IPS-15b (cell line): ENCODE data around the gene STX8.
"Not testable (repeated sequence)": the region's sequence is repeated elsewhere in the genome, so short reads cannot be mapped to it uniquely, and the experiment has no call there.

ENCODE experiments used
- H3K27me3 ChIP-seq: one replicate; pipeline ENCODE4 v1.6.1; 2013; ENCODE audit warnings: low read length; ENCODE audit not compliant: control insufficient read depth, insufficient read depth
- H3K36me3 ChIP-seq: one replicate; pipeline ENCODE4 v1.6.1; 2013; ENCODE audit warnings: low read length; ENCODE audit not compliant: control insufficient read depth, insufficient read depth
- H3K4me1 ChIP-seq: one replicate; pipeline ENCODE4 v1.6.1; 2013; ENCODE audit warnings: mild to moderate bottlenecking, low read length; ENCODE audit not compliant: control insufficient read depth, insufficient read depth
- H3K4me3 ChIP-seq: one replicate; pipeline ENCODE4 v1.5.1; 2013; ENCODE audit warnings: low read depth, low read length
- H3K9ac ChIP-seq: one replicate; pipeline ENCODE4 v1.6.1; 2013; ENCODE audit warnings: low read depth, mild to moderate bottlenecking, low read length
- H3K9me3 ChIP-seq: one replicate; pipeline ENCODE4 v1.6.1; 2013; ENCODE audit warnings: mild to moderate bottlenecking, low read length; ENCODE audit not compliant: control insufficient read depth, insufficient read depth

Gene STX8

DNA sequence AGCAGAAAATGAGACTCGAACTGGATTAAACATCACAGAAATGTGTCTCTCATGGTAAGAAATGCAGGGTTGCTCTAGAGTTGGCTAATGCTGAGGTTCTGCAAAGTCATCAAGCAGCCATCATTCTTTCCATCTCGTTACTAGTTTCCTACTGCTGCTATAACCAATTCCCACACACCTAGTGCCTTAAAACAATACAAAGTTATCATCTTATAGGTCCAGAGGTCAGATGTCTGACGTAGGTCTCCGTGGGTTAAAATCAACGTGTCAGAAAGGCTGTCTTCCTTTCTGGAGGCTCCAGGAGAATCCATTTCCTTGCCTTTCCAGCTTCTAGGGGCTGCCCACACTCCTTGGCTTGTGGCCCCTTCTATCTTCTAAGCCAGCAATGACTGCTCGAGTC, 118.6 kb downstream of the STX8 start:
- H3K9me3 ChIP-seq, result no peaks in the 10 kb centered on the region
- H3K4me1 ChIP-seq, result no peaks in the 10 kb centered on the region
- no peaks in the 10 kb centered on the region for H3K27me3 ChIP-seq
- H3K4me3 ChIP-seq, result no peak overlapping the region
- H3K9ac ChIP-seq, result no peak overlapping the region
- no peaks in the 10 kb centered on the region for H3K36me3 ChIP-seq

DNA sequence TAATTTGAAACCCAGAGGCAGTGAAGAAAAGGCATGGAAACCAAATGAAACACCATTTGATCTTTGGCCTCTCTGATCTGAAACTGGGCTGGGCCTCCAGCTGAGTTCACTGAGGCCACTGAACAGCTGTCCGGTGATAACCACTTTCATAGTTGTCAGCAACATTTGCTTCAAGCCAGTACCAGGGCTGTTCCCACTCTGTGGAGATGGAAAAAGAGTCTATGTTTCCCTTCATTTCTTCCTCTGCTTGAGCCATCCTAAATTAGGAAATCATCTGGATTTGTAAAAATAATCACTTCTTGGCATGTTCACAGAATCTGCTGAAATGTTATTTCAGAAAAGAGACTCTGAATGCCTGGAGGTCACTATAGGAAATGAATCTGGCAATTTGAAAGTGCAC, 119.3 kb downstream of the STX8 start:
- Histone ChIP-seq H3K27me3 (no peaks in the 10 kb centered on the region), H3K4me3 (no peak overlapping the region), H3K36me3 (no peaks in the 10 kb centered on the region), H3K4me1 (no peaks in the 10 kb centered on the region), H3K9ac (no peak overlapping the region), H3K9me3 (no peaks in the 10 kb centered on the region)

DNA sequence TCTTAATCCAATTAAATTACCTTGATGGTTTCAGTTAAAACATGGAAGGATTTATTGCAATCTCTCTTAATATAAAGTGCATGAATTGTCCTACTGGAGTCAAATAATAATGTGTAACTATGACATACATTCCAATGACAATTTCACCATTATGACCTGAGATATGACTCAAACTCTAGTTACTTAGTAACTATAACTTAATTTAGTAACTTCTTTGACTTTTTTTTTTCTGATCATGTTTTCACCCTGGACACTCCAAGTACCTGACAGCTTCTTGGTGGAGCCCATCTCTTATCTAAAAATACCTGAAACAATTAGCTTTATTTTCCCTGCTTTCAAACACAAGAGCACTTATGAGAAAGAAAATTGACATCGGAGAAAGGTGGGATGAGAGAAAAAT, 123.7 kb downstream of the STX8 start:
- Histone ChIP-seq H3K4me1 (no peaks in the 10 kb centered on the region), H3K4me3 (no peak overlapping the region)

DNA sequence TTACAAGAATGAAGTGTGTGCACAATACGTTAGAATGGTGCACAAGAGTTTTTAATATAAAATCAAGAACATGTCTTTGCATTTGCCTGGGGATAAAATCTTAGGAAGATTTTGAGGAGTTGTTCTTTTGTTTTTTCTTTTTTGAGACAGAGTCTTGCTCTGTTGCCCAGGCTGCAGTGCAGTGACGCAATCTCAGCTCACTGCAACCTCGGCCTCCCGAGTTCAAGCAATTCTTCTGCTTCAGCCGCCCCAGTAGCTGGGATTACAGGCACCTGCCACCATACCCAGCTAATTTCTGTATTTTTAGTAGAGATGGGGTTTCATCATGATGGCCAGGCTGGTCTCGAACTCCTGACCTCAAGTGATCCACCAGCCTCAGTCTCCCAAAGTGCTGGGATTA, 128.3 kb downstream of the STX8 start:
- H3K4me3 ChIP-seq, H3K36me3 ChIP-seq, H3K9me3 ChIP-seq, H3K9ac ChIP-seq, H3K4me1 ChIP-seq, H3K27me3 ChIP-seq: not testable (repeated sequence)

More for the DNA sequence above, 123.7 kb downstream of the STX8 start:
- Histone ChIP-seq H3K9me3 (no peaks in the 10 kb centered on the region), H3K9ac (no peak overlapping the region), H3K36me3 (no peaks in the 10 kb centered on the region), H3K27me3 (no peaks in the 10 kb centered on the region)

DNA sequence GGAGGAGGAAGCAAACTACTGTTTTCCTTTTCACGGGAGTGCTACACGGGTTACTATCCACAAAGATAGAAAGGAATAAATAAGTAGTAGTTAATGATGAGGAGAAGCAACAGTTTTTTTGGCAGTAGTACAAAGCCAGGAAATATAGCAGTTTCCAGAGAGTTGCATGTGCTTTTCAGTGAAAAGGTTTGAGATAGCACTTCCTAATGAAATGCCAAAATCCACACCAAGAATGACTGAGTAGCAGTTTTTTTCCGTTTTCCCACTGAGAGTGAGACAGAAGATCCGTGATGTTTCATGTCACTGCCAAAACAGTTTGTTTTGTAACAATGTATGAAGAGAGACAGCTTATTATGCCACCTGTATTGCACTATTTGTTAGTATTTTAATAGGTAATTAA, 129.1 kb downstream of the STX8 start:
- peaks cover 5% of the 10 kb centered on the region for H3K4me1 ChIP-seq
- H3K9ac ChIP-seq, result no peak overlapping the region
- no peak overlapping the region for H3K4me3 ChIP-seq
- H3K36me3 ChIP-seq, result no peaks in the 10 kb centered on the region
- H3K27me3 ChIP-seq, result no peaks in the 10 kb centered on the region
- no peaks in the 10 kb centered on the region for H3K9me3 ChIP-seq

DNA sequence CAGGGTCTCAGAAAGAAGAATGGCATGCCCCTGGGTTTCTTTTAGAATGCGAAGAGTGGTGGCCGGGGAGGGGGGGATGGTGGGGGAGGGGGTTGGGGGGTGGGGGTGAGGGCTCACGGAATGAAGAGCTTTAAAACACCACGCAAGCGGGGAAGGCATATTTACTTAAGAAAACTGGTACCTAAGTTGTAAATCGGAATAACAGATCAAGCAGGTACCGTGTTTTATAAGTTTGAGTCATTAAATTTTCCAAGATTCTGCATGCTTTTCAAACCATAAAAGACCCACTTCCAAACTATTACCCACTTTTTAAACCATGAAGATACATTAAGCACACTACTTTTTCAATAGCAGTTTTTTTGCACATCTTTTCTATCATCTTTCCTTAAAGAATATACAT, 130.2 kb downstream of the STX8 start:
- H3K9me3 ChIP-seq, result no peaks in the 10 kb centered on the region
- H3K4me3 ChIP-seq, result no peak overlapping the region
- H3K27me3 ChIP-seq, result no peaks in the 10 kb centered on the region
- H3K36me3 ChIP-seq, result no peaks in the 10 kb centered on the region
- peaks cover 5% of the 10 kb centered on the region for H3K4me1 ChIP-seq
- H3K9ac ChIP-seq, result no peak overlapping the region

DNA sequence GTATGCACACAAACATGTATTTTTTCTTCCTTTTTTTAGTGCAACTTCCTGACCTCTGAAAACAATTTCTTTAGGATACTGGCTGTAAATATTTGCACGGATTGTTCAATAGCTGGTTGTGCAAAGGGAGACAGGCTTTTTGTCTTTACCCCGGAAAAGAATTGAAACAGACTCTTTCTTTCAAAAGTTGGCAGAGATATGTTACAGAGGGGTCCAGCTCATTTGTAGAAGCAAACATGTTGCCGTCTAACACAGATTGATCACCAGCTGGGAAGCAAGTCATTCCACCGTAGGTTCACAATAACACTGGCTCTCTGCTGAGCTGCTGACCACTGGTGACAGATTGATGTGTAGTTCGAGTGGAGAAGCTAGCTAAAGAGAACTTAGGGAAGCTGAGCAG, 130.9 kb downstream of the STX8 start:
- H3K4me1 ChIP-seq, result peaks cover 5% of the 10 kb centered on the region
- H3K36me3 ChIP-seq, result no peaks in the 10 kb centered on the region
- no peak overlapping the region for H3K4me3 ChIP-seq
- no peak overlapping the region for H3K9ac ChIP-seq
- H3K27me3 ChIP-seq, result no peaks in the 10 kb centered on the region
- H3K9me3 ChIP-seq, result no peaks in the 10 kb centered on the region

DNA sequence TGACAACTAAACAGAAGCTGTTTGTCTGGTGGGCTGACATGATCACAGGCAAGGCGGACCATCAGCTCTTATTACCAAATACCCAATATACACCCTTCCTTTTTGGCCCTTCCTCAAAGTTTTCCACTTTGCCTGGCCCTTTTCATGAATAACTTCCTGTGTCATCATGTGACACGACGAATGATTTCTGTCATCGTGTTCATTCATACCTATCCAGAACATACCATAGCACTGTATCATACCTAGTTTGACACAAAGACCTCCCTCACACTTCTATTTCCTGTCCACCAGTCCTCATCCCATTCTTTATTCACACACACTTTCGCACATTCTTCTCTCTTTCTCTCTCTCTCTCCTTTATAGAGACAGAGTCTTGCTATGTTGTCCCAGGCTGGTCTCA, 131.8 kb downstream of the STX8 start:
- Histone ChIP-seq H3K27me3 (no peaks in the 10 kb centered on the region), H3K4me1 (peaks cover 5% of the 10 kb centered on the region), H3K9me3 (no peaks in the 10 kb centered on the region), H3K4me3 (no peak overlapping the region), H3K36me3 (no peaks in the 10 kb centered on the region), H3K9ac (no peak overlapping the region)

DNA sequence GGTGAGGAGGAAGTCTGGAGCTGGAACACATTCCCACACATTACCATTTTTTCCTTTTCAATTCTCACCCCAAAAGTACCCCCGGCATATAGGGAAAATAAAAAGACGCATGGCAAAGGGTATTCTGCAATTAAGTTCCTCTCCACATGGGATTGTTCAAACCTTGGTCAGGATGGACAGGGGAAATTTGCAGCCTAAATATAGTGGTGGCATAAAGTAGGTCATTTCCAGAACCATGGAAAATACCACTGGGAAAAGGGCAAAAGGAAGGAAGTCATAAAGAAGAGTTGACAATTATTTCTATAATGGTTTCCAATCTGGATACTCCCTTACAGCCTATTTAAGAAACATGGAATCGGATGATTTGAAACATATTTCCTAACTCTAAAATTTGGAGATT, 135.8 kb downstream of the STX8 start:
- no peak overlapping the region for H3K9ac ChIP-seq
- H3K36me3 ChIP-seq, result no peaks in the 10 kb centered on the region
- no peak overlapping the region for H3K4me3 ChIP-seq
- no peaks in the 10 kb centered on the region for H3K9me3 ChIP-seq
- peaks cover 8% of the 10 kb centered on the region for H3K4me1 ChIP-seq
- H3K27me3 ChIP-seq, result no peaks in the 10 kb centered on the region

DNA sequence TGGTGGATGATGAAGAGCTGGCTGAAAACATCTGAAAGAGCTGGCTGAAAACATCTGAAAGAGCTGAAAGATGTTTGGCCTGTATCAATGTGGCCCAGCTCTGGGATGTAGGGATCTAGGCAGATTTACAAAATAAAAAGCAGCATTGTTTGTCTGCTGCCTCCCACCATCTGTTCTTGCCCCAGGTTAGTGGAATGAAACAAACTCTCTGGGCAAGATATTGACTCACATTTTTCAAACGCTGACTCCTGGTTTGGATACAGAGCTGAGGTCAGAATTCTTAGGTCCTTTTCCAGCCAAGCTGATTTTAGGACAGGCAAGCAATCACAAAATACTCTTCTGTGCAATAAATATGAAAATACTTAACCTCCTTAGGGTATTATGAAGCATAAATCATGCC, 139.0 kb downstream of the STX8 start:
- Histone ChIP-seq H3K27me3 (no peaks in the 10 kb centered on the region), H3K9me3 (no peaks in the 10 kb centered on the region), H3K36me3 (no peaks in the 10 kb centered on the region), H3K4me3 (no peak overlapping the region), H3K4me1 (peaks cover 6% of the 10 kb centered on the region), H3K9ac (no peak overlapping the region)

DNA sequence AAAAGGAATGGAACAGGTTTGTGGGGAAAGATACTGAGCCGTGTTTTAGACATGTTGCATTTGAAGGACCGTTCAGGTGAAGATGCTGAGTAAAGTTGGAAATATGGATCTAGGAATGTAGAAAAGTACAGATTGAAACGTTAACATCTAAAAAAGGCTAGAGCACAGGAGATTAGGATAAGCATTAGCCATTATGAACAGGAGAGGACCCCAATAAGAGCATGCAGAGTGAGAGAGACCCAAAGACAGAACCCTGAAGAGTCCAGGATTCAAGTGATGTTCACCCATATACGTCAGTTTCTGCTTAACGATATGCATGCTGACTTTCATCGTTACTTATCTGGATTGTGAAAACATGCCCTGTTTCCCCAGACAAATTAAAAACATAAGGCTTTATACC, 140.5 kb downstream of the STX8 start:
- Histone ChIP-seq H3K36me3 (no peaks in the 10 kb centered on the region), H3K27me3 (no peaks in the 10 kb centered on the region), H3K4me1 (peaks cover 6% of the 10 kb centered on the region), H3K9ac (no peak overlapping the region), H3K4me3 (no peak overlapping the region), H3K9me3 (no peaks in the 10 kb centered on the region)

DNA sequence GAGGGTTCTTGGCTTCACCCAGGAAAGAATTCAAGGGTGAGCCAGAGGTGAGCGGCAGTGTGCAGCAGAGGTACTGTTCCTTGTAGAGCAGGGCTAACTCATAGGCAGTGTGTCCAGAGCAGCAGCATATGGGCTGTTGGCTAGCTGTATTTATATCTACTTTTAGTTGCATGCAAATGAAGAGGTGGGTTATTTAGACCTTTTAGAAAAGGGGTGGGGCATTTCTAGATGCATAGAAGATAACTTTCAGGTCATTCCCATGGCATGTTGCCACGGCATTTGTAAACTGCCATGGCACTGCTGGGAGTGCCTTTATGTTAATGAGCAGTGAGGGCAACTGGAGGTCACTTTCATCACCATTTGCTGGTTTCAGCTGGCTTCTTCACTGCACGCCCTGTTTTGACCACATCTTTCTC, 141.0 kb downstream of the STX8 start:
- H3K9me3 ChIP-seq, result no peaks in the 10 kb centered on the region
- no peaks in the 10 kb centered on the region for H3K36me3 ChIP-seq
- H3K4me3 ChIP-seq, result no peak overlapping the region
- H3K9ac ChIP-seq, result no peak overlapping the region
- H3K4me1 ChIP-seq, result peaks cover 6% of the 10 kb centered on the region
- H3K27me3 ChIP-seq, result no peaks in the 10 kb centered on the region

DNA sequence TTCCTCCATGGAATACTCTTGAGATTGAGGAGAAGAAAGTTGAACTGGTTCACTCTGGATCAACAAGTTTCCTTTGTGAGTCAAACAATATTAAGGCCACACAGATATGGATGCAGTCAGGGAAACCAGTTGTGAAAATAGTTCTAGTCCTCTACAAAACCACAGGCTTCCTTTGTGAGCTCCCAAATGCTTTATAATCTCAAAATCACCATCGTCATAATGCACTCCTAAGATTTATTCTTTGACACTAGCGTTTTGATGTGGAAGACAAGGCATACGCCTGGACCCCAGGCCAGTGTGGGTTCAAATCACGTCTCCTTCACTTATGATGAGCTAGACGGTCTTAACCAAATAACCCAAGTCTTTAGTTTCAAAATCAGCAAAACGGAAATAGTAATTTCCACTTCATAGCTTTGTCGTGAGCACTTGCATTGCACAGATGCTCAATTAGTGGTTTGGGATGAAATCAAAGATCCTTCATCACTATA, 142.6 kb downstream of the STX8 start:
- Histone ChIP-seq H3K4me3 (no peak overlapping the region), H3K36me3 (no peaks in the 10 kb centered on the region), H3K9ac (no peak overlapping the region)

More for the DNA sequence above, 142.6 kb downstream of the STX8 start:
- H3K9me3 ChIP-seq, result no peaks in the 10 kb centered on the region
- peaks cover 6% of the 10 kb centered on the region for H3K4me1 ChIP-seq
- H3K27me3 ChIP-seq, result no peaks in the 10 kb centered on the region
